Limb (tissue), 2 donors: ENCODE measurements around the gene RHEBL1.

Experiments
- DNase-seq, 2 donors: peaks; one replicate each; pipeline ENCODE4 v3.0.0-alpha.2; 2016; ENCODE audit errors: extremely low spot score in 2 of 2

RHEBL1 gene

DNA sequence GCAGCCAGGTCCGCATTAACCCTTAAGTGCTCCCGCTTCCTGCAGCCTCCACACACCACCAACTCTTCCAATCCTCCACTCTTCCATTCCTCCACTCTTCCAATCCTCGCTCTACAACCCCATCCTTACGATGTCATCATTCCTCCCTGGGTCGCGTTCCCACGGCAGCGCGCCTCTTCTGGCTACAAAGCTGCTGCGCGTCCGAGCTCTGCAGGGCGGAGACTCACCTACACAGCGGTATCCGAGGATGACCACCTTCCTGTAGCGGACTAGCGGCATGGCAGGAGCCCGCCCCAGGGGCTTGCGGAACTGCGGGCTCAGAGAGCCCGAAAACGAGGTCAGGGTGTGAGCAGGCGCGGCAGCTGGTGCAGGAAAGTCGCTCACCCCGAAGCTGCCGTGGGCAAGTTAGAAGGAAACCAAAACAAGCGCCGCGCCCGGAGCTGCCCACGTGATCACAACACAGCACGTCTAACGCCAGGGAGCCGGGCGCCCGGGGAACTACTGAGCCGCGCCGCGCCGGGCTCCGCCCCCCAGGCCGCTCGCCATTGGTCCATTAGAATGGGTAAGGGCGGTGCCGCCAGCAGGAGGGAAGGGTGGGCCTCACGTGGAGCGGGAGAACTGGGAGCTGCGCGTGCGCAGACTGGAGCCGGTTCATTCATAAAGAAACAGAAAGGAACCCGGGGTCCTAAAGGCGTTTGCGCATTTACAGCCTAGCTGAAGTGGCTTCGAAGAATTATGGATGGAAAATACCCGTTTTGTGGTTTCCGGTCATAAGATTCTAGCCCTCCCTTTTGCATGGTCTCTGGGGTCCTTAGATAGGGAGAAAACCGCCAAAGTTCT is at the start of gene RHEBL1:
Gene RHEBL1 (minus strand): TSS at position 473 of the 840 bp plus-strand sequence. CDS start 194 bp downstream, at position 279.
- peak; percentile 97 for DNase-seq

DNA sequence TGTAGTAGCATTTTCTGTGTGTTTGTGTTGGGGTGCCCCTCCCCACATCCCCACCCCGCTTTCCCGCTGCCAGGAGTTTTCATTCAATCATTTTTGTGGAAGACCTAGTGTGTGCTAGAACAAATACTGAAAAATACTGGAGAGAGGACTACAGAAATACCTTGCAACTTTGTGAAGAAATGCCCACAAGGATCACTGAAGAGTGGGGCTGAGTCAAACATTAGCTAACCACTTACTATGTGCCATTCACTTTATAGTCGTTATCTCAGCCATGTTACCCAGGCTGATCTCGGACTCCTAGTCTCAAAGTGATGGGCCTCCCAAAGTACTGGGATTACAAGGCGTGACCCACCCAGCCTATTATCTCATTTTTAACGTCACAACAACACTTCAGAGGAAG is 41.4 kb upstream of the RHEBL1 start:
- no peak for DNase-seq

DNA sequence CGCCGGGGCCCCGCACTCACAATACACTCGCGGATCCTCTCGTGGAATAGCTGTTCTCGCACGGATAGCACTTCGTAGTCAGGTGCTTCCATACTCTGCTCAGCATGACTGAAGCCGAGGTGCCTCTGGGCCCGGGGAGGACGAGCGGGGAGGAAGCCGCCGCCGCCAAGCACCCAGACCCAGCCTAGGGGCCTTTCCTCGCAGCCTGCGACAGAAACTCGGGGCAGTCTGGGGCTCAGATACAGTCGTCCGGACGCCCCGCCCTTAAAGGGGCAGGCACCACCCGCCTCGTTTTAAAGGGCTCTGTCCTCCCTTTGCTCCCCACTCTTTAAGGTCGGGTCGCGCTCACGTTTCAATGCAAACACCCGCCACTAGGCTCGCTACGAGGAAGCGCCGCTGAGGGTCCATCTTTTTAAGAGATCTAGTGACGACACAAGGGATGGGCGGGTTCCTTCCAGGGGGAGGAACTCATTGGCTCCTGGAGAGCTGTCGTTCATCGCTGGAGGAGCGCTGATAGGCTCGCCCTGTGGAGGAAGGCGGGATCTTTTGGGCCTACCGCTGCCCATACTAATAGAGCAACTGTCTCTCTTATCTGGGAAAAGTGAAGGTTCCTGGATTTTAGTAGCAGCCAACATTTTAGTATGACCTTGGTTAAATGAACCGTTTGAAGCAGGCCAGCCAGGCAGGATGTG is 40.8 kb upstream of the RHEBL1 start, which contains the start of gene LMBR1L:
Gene LMBR1L (minus strand): TSS at position 384 of the 692 bp plus-strand sequence. CDS start 292 bp downstream, at position 92.
- DNase-seq: peak; percentile 96 to 99

- DNase-seq: peak in 1 of 2 donors; percentile 76
Measured at GRCh38 chr12:49109641-49110463, 40.1 kb upstream of the RHEBL1 start.

- DNase-seq: no peak
Measured at GRCh38 chr12:49108958-49109404, 39.2 kb upstream of the RHEBL1 start.

GRCh38 chr12:49105504-49106084 is 35.8 kb upstream of the RHEBL1 start:
- DNase-seq: no peak

DNA sequence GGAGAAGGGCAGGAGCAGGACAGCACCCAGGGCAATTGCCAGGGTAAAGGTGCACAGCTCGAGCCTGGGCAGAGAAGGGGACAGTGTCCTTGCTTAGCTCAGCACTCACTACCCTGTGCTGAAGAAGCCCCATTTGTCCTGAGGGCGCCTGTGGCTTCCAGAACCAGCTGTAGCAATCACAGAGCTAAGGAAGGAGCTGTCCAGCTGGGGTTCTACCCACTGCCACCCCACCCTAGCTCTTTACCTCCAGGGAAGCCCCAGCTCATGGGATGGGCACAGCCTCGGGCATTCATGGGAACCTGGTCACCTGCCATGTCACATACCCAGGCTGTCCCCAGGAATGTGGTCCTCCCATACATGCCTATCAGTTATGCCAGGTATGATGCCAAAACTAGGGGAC is 35.0 kb upstream of the RHEBL1 start:
- no peak for DNase-seq

- no peak for DNase-seq
Measured at GRCh38 chr12:49100380-49100779, 30.6 kb upstream of the RHEBL1 start.

DNA sequence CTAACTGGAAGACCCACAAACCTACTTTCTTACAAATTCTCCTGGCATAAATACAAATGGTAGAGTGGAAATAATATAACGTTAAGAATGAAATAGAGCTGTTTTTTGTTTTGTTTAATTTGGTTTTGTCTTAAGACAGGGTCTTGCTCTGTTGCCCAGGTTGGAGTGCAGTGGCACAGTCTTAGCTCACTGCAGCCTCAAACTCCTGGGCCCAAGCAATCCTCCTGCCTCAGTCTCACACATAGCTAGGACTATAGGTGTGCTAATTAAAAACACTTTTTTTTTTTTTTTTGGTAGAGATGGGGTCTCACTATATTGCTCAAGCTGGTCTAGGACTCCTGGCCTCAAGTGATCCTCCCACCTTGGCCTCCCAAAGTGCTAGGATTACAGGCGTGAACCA is 28.9 kb upstream of the RHEBL1 start:
- DNase-seq: no peak

GRCh38 chr12:49098035-49098451 is 28.3 kb upstream of the RHEBL1 start:
- DNase-seq: peak in 1 of 2 donors; percentile 62

DNA sequence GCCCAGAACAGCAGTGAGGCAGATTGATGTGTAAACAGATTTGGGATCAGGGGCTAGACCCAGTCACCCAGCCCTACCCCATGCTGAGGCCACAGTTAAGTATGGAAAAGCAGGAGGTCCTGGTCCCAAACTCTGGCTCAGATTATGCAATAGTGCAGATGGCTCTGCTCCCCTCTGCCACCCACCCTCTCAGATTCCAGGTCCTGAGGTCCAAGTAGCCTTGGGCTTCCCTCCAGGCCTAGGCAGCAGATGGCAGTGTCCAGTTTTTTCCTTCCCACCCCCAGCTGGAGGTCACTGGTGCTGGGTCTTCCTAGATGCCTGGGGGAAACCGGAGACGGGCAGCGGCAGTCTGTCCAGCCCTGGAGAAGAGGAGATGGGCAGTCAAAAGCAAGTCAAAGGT is 27.6 kb upstream of the RHEBL1 start:
- no peak for DNase-seq

DNA sequence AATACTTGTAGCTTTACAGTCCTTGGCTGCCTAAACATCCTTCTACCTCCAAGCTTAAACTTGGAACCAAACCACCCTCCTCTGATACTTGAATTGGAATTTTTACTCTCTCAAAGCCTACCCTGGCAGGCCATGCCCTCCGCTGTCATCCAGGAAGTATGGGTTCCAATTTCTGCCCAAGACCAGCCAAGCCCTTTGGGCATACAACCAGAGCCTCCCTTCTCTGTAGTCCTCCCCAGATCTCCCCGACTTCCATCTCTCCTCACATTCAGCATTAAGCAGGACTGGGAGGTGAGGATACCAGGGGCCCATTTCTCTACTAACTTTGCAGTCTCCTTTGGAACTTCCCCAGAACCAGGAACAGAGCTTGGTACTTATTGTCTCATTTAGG is 25.2 kb upstream of the RHEBL1 start:
- DNase-seq: no peak

GRCh38 chr12:49094160-49094974 is 24.6 kb upstream of the RHEBL1 start, which contains the start of gene DHH:
DHH (minus strand) TSS chr12:49094801; CDS start chr12:49094512, 289 bp downstream.
- peak in 1 of 2 donors; percentile 52 for DNase-seq

DNA sequence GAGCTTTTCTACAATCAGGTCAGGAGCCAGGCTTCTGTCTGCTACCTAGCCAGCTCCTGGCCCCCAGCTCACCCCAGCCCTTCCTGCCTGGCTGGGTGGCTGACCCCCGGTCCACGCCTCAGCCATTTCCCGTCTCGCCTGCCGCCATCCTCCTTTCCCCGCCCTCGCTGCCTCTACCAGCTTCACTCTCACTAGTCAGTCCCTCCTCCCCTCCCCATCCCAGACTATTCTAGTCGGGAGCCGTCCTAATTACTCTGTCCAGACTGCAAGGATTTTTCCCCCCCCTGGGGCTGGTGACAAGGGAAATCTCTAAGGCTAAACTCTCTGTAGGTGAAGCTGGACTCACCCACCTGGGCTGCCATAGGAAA is 24.0 kb upstream of the RHEBL1 start:
- DNase-seq: no peak

DNA sequence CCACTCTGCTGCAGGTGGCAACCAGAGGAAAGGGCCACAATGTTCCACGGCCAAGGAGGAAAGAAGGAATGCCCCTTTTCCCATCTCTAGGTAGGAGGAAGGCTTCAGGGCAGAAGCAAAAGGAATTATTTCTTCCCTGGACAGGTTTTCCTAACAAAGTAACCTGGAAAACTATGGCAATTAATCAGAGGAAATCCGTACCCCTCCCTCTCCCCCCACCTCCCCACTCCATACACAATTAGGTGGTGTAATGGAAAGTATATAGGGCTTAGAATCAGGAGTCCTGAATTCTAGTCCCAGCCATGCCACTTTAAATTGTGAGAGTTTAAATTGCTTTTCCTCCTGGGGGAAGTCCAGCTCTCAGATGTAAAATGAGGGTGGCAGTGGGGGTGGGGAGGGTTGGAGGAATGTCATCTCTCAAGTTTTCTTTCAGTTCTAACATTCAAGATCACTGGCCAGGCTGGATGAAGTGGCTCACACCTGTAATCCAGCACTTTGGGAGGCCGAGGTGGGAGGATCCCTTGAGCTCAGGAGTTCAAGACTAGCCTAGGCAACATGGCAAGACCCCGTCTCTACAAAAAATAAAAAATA is 23.1 kb upstream of the RHEBL1 start:
- no peak for DNase-seq

DNA sequence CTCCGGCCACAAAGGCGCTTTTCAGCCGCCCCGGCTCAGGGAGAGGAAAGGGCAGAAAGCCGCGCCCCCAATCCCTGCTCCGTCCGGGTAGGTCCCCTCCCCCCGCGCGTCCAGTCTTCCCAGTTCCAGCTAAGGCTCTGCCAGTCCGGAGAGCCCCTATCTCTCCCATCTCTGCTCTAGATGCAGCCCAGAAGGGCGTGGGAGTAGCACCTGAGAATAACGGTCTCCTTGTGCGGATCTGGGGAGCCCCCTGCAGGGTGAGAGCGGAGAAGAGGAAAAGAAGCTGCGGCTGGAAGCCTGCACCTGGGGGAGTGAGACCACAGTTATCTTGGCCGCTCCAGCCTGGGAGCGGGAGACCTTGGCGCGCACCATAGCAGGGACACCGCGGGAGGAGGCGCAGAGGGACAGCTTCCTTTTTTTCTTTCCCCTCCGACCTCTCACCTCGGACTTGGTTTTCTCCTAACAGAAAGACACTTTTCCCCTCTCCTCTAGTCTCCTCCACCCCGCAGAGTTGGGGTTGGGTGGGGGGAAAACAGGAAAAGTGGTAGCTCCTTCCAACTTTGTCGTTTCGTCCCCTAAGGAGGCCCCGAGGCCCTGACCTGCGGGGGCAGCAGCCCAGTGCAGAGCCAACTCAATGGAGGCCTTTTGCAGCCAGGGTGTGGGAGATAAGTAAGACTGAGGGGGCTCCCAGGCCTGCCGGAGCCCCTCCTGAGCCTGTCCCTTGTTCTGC is 22.5 kb upstream of the RHEBL1 start:
- DNase-seq: peak in 1 of 2 donors; percentile 72

DNA sequence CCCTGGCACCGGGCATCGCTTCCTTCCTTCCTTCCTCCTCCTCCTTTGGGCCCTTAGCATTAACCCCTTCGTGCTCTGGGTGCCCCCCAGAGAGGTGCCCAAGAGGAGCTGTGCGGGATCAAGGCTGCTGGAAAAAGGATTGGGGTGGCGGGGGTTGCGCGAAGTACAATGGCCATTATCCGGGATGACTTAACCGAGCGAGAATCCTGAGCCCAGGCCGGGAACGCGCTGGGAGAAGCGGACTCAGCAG is 22.0 kb upstream of the RHEBL1 start:
- DNase-seq: no peak

DNA sequence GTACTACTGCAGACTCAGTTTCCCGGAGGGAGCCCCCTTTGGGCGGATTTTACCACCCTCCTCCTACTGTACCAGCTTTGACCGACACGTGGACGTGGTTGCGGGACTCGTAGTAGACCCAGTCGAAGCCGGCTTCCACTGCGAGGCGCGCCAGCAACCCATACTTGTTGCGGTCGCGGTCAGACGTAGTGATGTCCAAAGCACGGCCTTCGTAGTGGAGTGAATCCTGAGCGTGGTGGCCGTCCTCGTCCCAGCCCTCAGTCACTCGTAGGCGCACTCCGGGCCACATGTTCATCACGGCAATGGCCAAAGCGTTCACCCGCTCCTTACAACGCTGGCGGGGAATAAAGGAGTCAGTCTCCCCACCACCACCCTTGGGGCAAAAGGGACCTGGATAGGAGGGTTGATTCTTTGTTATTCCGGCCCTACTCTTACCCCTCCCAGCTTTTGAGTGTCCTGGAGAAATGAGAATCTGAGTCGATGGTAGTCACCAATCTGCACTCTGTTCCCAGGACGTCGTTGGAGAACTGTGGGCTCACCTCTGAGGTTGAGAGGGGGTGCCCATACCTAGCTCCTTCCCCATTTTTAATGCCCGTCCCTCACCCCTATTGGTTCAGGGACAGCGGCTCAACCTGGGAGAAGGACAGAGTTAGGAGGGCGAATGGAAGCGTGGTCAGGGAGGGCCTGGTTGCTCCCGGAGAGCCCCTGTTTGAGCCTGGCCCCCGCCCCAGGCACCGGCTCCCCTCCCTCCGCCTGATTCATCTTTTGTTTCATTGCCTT is 21.5 kb upstream of the RHEBL1 start:
- DNase-seq: no peak
